Upper lobe of left lung (tissue), 6 donors: ENCODE measurements around the gene NPHP4. TPM values are rescaled to one million over a fixed set of nuclear protein-coding genes. Genes with fewer than 3 reads are reported as not detected.

ENCODE experiments used
- ATAC-seq, 2 donors: fragments of 200-7000 bp; cut with Tn5 transposase; one replicate each; pipeline ENCODE4 v1.9.1; 2022; ENCODE audit warnings: mild to moderate bottlenecking in 2 of 2, moderate library complexity in 2 of 2; ENCODE audit not compliant: low FRiP score in 2 of 2
- DNase-seq, 2 donors: peaks; one replicate each; pipeline ENCODE4 v3.0.0-alpha.2; 2019 to 2020
- H3K27ac ChIP-seq, 4 donors: fragments of 200-600 bp; sonication (generic); one replicate each; pipeline ENCODE4 v1.5.1; 2016 to 2019
- H3K27me3 ChIP-seq, 4 donors: fragments of 200-600 bp; sonication (generic); one replicate each; pipeline ENCODE4 v1.5.1; 2017 to 2019
- H3K36me3 ChIP-seq, 4 donors: fragments of 200-600 bp; sonication (generic); one replicate each; pipeline ENCODE4 v1.5.1; 2016 to 2019
- H3K4me1 ChIP-seq, 4 donors: fragments of 200-600 bp; sonication (generic); one replicate each; pipeline ENCODE4 v1.5.1; 2018 to 2019
- H3K4me3 ChIP-seq, 4 donors: fragments of 200-600 bp; sonication (generic); one replicate each; pipeline ENCODE4 v1.5.1; 2017 to 2019; ENCODE audit warnings: mild to moderate bottlenecking in 2 of 4, moderate library complexity in 1 of 4
- H3K9me3 ChIP-seq, 4 donors: fragments of 200-600 bp; sonication (generic); one replicate each; pipeline ENCODE4 v1.5.1; 2018 to 2019
- CTCF ChIP-seq, 6 experiments: fragments of 450-650 bp in 4 of 6; fragments of 200-600 bp in 2 of 6; sonication (generic) in 2 of 6; IDR thresholded peaks; one replicate each; pipeline ENCODE4 v1.5.1; 2016 to 2019; ENCODE audit warnings: antibody characterized with exemption in 6 of 6
- EP300 ChIP-seq, 4 donors: sonication (generic); formaldehyde crosslinking; IDR thresholded peaks; one replicate each; pipeline ENCODE4 v1.5.1; 2017; ENCODE audit warnings: antibody characterized with exemption in 4 of 4, control low read depth in 2 of 4
- POLR2A ChIP-seq, 4 donors: fragments of 450-650 bp; IDR thresholded peaks; one replicate each; pipeline ENCODE4 v1.5.1; 2016 to 2017; ENCODE audit warnings: antibody characterized with exemption in 4 of 4, mild to moderate bottlenecking in 2 of 4
- POLR2AphosphoS5 ChIP-seq, 2 donors: sonication (generic); formaldehyde crosslinking; IDR thresholded peaks; one replicate each; pipeline ENCODE4 v1.5.1; 2017; ENCODE audit warnings: antibody characterized with exemption in 2 of 2
- WGBS, 2 donors: methylation state at CpG; one replicate each; pipeline ENCODE4 v1.1.5; 2017 to 2018; 5-methylcytosine and 5-hydroxymethylcytosine counted together
- total RNA-seq, 6 donors: library from RNA; depleted of rRNA in 4 of 6; stranded (reverse); fragments of >200 nt in 4 of 6; gene quantifications; one replicate each; pipeline versions ENCODE4 v1.1.0 to v1.2.1, GENCODE V29; 2016 to 2021
- donor health status: DM: no; HTN: no; CAD: no; lungs with moderate emphysema.
- donor health status: DM: no; HTN: yes; CAD: no; lungs with severe emphysema.

NPHP4 gene
- total RNA-seq, 6 donors from 2014 or later: 13.5 to 45.1 (median 19.9) TPM

GRCh38 chr1:6008696-6009095 is 16.5 kb upstream of the NPHP4 start:
- no peak overlapping the region for H3K4me3 ChIP-seq
- TF ChIP-seq CTCF (IDR thresholded peaks at IDR 0.05): no peak
- no peaks in the 10 kb centered on the region for H3K36me3 ChIP-seq
- no peak for ATAC-seq
- H3K27me3 ChIP-seq: no peaks in the 10 kb centered on the region
- 79 to 95% methylated on average over 2 to 6 of the region's 6 CpGs for whole genome bisulfite sequencing, 2 donors
- no peak for DNase-seq
- no peak overlapping the region for H3K27ac ChIP-seq
- H3K4me1 ChIP-seq: no peaks in the 10 kb centered on the region
- H3K9me3 ChIP-seq: no peaks in the 10 kb centered on the region

- WGBS, 2 donors: 91 to 93% methylated on average over 7 to 11 of the region's 11 CpGs
- Histone ChIP-seq H3K4me3 (no peak overlapping the region), H3K4me1 (no peaks in the 10 kb centered on the region), H3K9me3 (no peaks in the 10 kb centered on the region), H3K36me3 (no peaks in the 10 kb centered on the region), H3K27me3 (no peaks in the 10 kb centered on the region), H3K27ac (no peak overlapping the region)
- no peak for ATAC-seq
- TF ChIP-seq POLR2A (IDR thresholded peaks at IDR 0.05) (no peak), CTCF (IDR thresholded peaks at IDR 0.05) (no peak), EP300 (IDR thresholded peaks at IDR 0.05) (no peak), POLR2AphosphoS5 (IDR thresholded peaks at IDR 0.05) (no peak)
- DNase-seq: no peak
These were observed 15.8 kb upstream of the NPHP4 start for GRCh38 chr1:6008084-6008415.

GRCh38 chr1:6007318-6008083 is 15.3 kb upstream of the NPHP4 start:
- H3K4me1 ChIP-seq: no peaks in the 10 kb centered on the region
- no peaks in the 10 kb centered on the region for H3K36me3 ChIP-seq
- H3K4me3 ChIP-seq: no peak overlapping the region
- peak; percentile 21 to 24 for ATAC-seq
- TF ChIP-seq POLR2AphosphoS5 (IDR thresholded peaks at IDR 0.05) (no peak), CTCF (IDR thresholded peaks at IDR 0.05) (no peak), EP300 (IDR thresholded peaks at IDR 0.05) (no peak), POLR2A (IDR thresholded peaks at IDR 0.05) (no peak)
- H3K27me3 ChIP-seq: no peaks in the 10 kb centered on the region
- H3K27ac ChIP-seq: no peak overlapping the region
- 59 to 64% methylated on average over 22 to 25 of the region's 25 CpGs for WGBS, 2 donors
- no peak for DNase-seq
- no peaks in the 10 kb centered on the region for H3K9me3 ChIP-seq

- Histone ChIP-seq H3K36me3 (no peaks in the 10 kb centered on the region), H3K9me3 (no peaks in the 10 kb centered on the region), H3K27ac (no peak overlapping the region), H3K27me3 (no peaks in the 10 kb centered on the region), H3K4me3 (no peak overlapping the region), H3K4me1 (no peaks in the 10 kb centered on the region)
- 84 to 93% methylated on average over 5 to 12 of the region's 12 CpGs for WGBS, 2 donors
- no peak for DNase-seq
- TF ChIP-seq CTCF (IDR thresholded peaks at IDR 0.05) (no peak), POLR2A (IDR thresholded peaks at IDR 0.05) (no peak), EP300 (IDR thresholded peaks at IDR 0.05) (no peak)
- ATAC-seq: no peak
These were observed 14.7 kb upstream of the NPHP4 start for GRCh38 chr1:6006882-6007281.

GRCh38 chr1:6005276-6005917 is 13.2 kb upstream of the NPHP4 start:
- WGBS, 2 donors: 76 to 87% methylated on average over 3 to 10 of the region's 10 CpGs
- peak in 1 of 2 donors; percentile 18 for DNase-seq
- no peak for ATAC-seq
- H3K27ac ChIP-seq: no peak overlapping the region
- no peak for TF ChIP-seq CTCF (IDR thresholded peaks at IDR 0.05)
- TF ChIP-seq POLR2AphosphoS5 (IDR thresholded peaks at IDR 0.05): no peak
- TF ChIP-seq POLR2A (IDR thresholded peaks at IDR 0.05): no peak
- no peak for TF ChIP-seq EP300 (IDR thresholded peaks at IDR 0.05)
- H3K27me3 ChIP-seq: no peaks in the 10 kb centered on the region
- no peaks in the 10 kb centered on the region for H3K9me3 ChIP-seq
- H3K4me1 ChIP-seq: no peaks in the 10 kb centered on the region
- no peak overlapping the region for H3K4me3 ChIP-seq
- no peaks in the 10 kb centered on the region for H3K36me3 ChIP-seq
